HG03139 (cell line): ENCODE measurements around the gene POLR2L.

Experiments used
- ATAC-seq: cut with Tn5 transposase; IDR thresholded peaks from one replicate; pipeline ENCODE4 v1.9.1; 2021; ENCODE audit not compliant: unreplicated experiment

The POLR2L gene

GRCh38 chr11:869399-870126, 27.2 kb upstream of the POLR2L start:
- no peak for ATAC-seq

GRCh38 chr11:868802-869201, 26.5 kb upstream of the POLR2L start:
- no peak for ATAC-seq

GRCh38 chr11:868394-868793, 26.1 kb upstream of the POLR2L start:
- no peak for ATAC-seq

- ATAC-seq, result no peak
These were observed 25.6 kb upstream of the POLR2L start for GRCh38 chr11:867856-868358.

GRCh38 chr11:866481-866880, 24.2 kb upstream of the POLR2L start:
- no peak for ATAC-seq

GRCh38 chr11:865462-866430, 23.4 kb upstream of the POLR2L start:
- no peak for ATAC-seq

- no peak for ATAC-seq
These were observed 22.6 kb upstream of the POLR2L start for GRCh38 chr11:864898-865297.

GRCh38 chr11:863910-864827, 21.8 kb upstream of the POLR2L start:
- ATAC-seq, result no peak

GRCh38 chr11:863023-863909, 20.9 kb upstream of the POLR2L start:
- ATAC-seq, result no peak

- no peak for ATAC-seq
These were observed 20.3 kb upstream of the POLR2L start for GRCh38 chr11:862696-863022.

- no peak for ATAC-seq
These were observed 19.8 kb upstream of the POLR2L start for GRCh38 chr11:862081-862661.

- no peak for ATAC-seq
These were observed 18.8 kb upstream of the POLR2L start for GRCh38 chr11:861105-861479.

GRCh38 chr11:860234-861104, 18.1 kb upstream of the POLR2L start:
- no peak for ATAC-seq

- ATAC-seq, result no peak
These were observed 17.2 kb upstream of the POLR2L start for GRCh38 chr11:859394-860131.

- no peak for ATAC-seq
These were observed 16.5 kb upstream of the POLR2L start for GRCh38 chr11:858762-859339.

- no peak for ATAC-seq
These were observed 15.9 kb upstream of the POLR2L start for GRCh38 chr11:858053-858761.

- no peak for ATAC-seq
These were observed 14.1 kb upstream of the POLR2L start for GRCh38 chr11:856397-856796.
